GM21447 (cell line): ENCODE data around the gene DSTN.

Experiments
- ATAC-seq: cut with Tn5 transposase; IDR thresholded peaks from one replicate; pipeline ENCODE4 v1.9.1; 2021; ENCODE audit not compliant: unreplicated experiment

The DSTN gene

GRCh38 chr20:17579369-17580039, 9.6 kb downstream of the DSTN start:
- no peak for ATAC-seq

DNA sequence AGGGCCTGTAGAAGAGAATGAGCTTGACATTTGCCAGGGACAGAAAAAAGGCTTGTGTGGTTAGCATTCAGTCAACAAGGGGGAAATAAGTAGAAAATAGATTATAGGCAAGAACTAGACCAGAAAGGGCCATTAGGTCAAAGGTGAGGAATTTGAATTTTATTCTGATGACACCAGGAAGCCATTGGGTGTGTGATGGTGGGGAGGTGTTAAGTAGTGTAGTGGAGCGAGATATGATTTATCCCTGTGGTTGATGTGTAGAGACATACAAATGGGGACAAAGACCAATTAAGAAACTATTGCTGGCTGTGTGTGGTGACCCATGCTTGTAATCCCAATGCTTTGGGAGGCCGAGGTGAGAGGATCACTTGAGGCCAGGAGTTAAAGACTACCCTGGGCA, 11.0 kb downstream of the DSTN start:
- no peak for ATAC-seq

DNA sequence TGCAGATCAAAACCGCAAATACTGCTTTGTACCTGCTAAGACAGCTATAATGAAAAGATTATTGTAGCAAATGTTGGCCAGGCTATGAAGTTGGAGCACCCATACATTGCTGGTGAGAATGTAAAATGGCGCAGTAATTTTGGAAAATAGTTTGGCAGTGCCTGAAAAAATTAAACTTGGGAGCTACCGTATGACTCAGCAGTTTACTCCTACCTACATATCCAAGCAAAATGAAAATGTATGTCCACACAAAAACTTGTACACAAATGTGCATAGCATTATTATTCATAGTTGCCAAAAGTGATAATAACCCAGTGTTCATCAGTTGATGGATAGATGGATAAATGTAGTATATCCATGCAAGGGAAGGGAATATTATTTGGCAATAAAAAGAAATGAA, 13.3 kb downstream of the DSTN start:
- no peak for ATAC-seq

DNA sequence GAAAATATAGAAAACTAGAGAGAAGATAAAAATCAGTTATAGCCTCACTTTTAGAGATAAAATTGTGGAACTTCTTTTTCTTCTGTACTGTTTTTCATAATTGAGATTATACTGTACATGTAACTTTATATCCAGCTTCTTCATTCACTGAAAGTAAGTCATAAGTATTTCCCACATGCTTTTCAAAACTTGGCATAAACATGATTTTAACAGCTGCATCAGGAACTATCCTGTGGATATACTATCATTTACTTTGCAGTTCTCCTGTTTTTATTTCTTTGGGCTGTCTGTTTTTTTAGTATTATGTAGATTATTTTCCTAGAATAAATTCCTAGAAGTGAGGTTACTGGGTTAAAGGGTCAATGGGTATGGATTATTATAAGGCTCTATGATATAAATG, 14.8 kb downstream of the DSTN start:
- ATAC-seq: no peak

DNA sequence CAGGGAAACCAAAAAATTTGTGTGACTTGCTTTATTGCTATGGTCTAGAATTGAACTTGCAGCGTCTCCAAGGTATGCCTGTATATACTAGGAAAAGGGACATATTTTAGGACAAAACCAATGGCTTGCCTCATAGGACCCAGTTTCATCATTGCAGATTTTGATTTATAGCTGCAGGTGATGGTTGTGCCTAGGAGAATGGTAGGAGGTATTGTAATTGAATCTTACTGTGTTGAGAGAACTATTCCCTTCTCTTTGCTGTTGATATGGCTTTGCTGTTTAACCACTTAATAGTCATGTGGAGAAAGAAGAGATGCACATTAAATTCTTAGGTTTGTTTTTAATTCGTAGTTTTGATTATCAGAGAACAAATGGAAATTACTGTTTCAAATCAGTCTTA, 16.4 kb downstream of the DSTN start:
- no peak for ATAC-seq

DNA sequence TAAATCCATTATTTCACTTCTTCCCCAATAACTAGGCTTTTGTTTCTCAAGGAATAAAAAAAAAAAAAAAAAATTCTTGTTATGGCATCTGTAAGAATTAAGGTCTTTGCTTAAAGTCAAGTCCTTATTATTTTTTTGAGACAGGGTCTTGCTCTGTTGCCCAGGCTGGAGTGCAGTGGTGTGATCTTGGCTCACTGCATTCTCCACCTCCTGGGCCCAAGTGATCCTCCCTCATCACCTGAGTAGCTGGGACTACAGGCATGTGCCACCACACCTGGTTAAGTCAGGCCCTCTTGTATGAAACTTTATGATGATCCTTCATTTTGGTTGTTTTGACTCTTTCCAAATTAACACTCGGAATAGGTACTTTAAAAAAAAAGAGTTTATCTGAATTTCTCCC, 17.3 kb downstream of the DSTN start:
- no peak for ATAC-seq

DNA sequence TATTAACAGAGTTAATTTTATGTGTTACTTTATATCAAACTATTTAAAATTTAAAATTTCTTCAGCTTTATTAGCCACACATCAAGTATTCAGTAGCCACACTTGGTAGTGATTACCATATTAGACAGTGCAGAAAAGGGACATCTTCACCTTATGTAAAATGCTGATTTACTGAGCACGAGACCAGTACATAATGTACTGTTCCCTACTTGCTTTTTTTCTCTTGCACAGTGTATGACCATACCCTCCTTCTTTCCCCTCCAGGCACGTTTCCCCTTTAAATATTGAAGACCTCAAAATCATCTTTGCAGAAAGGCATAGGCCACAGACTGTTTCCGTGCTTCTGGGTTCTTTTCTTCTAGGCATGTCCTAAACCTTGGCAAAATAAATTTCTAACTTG, 17.9 kb downstream of the DSTN start:
- no peak for ATAC-seq

DNA sequence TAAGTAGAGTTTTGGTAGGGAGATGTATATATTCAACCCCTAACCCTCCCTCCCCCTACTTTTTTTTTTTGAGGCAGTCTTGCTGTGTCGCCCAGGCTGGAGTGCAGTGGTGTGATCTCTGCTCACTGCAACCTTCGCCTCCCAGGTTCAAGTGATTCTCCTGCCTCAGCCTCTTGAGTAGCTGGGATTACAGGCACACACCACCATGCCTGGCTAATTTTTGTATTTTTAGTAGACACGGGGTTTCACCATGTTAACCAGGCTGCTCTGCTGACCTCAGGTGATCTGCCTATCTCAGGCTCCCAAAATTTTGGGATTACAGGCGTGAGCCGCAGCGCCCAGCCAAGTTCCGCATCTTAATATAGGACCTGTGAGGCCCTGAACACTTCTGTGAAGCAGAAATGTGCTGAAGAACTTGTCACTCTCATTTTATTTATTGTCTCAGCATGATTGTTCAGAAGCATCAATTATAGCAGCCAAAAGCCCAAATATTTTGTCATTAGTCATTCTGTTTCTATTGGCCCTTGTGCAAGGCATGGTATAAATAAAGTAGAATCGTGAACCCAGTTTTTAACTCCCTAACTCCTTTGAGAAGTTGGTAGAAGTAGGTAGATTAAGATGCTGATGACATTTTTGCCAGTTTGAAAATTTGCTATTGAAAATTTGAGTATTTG, 19.4 kb downstream of the DSTN start:
- no peak for ATAC-seq

DNA sequence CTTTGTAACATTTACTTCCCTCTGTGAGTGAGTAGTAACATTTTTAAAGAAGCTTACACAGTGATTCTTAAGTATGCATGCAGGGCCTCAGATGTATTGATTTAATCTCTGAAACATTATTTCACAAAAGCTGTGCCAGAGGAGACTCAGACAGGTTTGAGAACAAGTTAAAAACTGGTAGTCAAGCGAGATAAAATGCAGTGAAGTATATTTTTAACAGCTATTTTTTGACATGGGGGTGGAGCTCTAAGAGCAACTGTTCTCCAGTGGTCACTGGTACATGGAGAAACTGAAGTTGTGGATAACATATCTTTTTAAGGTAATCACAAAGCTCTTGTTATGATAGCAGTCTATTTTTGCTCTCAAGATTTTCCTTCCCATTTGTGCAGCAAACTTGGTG, 20.4 kb downstream of the DSTN start:
- ATAC-seq: no peak

- no peak for ATAC-seq
Measured at GRCh38 chr20:17593902-17594301, 24.0 kb downstream of the DSTN start.

DNA sequence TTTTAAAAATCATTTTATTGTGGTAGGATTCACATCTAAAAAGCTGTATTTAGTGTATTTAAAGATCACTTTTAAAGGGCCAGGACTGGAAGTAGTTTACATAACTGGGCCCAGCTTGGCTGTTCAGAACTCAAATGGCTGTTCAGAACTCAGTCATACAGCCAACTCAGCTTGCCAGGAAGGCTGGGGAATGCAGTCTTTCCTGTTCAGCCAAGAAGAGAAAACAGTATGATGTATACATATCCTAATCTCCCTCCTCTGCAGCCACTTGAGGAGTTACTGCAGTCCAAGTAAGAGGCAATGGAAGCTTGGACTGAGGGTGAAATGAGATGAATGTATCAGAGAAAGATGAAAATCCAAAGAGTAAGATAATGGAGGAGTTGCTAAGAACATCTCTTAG, 24.6 kb downstream of the DSTN start:
- ATAC-seq: no peak

- ATAC-seq: no peak
Measured at GRCh38 chr20:17595856-17596255, 26.0 kb downstream of the DSTN start.

GRCh38 chr20:17598013-17598550, 28.2 kb downstream of the DSTN start:
- ATAC-seq: no peak

DNA sequence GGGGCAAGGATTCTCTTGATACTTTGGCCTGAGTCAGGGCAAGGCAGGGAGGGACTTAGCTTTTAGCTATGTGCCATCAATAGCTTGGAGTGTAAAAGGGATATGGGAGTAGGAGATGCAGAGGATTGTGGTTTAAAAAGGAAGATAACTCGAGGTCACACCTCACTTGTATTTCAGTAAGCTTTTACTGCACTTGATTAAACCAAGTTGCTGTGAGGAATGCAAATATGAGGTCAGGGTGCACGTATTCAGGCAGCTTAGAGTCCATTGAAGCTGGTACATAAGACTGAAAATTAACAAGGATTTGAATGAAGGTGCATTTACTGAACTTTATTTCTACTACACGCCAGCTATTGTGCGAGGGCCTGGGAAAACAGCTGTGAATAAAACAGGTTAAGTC, 32.1 kb downstream of the DSTN start:
- no peak for ATAC-seq

GRCh38 chr20:17602493-17602892, 32.6 kb downstream of the DSTN start:
- ATAC-seq: no peak

GRCh38 chr20:17605131-17605660, 35.3 kb downstream of the DSTN start:
- ATAC-seq: no peak

DNA sequence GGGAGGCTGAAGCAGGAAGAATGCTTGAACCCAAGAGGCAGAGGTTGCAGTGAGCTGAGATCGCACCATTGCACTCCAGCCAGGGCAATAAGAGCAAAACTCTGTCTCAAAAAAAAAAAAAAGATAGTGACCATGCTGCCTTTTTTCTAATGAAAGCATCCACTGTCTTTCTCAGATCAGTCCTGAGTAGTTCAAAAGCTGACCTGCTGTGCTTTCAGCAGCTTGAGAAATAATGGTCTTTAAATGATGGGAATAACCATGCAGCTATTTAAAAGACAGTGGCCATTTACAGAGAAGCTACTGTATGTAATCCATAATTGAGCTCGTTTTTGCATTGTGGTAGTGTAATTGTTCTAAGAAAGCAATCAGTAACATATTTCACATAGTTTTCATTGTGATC, 36.1 kb downstream of the DSTN start:
- ATAC-seq: no peak

GRCh38 chr20:17608701-17609497, 39.0 kb downstream of the DSTN start:
- no peak for ATAC-seq

DNA sequence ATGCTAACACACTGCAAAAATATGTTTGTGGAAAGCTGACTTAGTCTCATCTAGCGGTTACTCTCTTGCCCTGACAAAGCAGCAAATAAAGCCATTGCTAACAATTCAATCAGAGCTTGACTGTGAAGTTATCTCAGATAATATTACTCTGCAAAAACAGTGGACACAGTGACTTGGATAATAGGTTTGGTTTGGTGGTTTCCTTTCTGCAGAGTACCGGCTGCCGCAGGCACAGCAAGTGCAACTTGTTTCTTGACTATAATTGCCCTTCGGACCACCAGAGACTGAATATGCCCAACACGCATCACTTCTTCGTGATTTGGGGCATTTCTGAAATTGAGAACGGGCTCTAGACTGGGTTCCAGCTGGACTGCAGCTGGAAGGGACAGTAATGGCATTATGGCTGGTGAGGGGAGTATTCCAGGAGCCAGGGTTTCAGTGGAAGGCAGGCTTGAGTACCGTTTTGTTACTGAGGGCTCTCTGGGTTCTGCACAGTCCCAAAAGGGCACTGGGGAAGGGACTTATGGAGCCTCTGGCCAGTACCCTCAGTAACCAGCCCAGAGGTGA, 40.0 kb downstream of the DSTN start:
- ATAC-seq: no peak

DNA sequence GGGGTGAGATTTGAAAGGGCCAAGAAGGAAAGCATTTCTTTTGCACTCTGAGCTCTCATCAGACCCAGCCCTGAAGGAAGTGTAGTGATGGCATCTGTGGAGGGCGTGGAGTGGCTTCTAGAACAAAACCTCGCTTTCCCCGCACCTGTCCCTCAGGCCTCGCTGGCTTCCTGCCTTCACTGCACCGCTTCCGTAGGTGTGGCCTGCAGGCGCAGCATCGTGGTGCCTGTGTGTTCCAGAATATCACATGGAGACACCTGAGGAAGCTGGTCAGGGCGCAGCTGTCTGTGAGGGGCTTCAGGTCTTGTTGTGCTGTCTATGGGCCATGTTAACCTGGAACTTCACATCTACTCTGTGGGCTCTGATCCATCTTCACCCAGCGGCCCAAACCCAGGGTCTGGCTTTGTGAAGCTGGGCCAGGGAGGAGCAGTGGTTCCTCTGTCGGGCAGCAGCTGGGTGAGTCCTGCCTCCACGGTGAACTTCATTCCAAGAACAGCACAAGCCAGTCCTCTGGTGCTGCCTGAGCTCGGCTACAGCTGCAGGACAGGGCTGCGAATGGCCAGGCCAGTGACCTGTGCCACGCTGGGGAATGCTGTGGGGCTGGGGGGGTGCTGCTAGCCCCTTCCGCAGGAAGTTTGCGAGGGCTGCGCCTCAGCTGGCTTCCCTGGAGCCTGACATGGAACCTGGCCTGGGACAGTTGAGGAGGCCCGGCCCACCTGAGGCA, 40.9 kb downstream of the DSTN start:
- ATAC-seq: no peak

- no peak for ATAC-seq
Measured at GRCh38 chr20:17611290-17611539, 41.3 kb downstream of the DSTN start.
